Measurements from ENCODE around the gene MAD2L1BP. TPM values are rescaled to one million over a fixed set of nuclear protein-coding genes. Genes with fewer than 3 reads are reported as not detected.

The MAD2L1BP gene
- total RNA-seq, 1 experiment from 2014 or later, result 36.6 TPM

GRCh38 chr6:43674921-43675320, 39.3 kb downstream of the MAD2L1BP start (continued):
- TF ChIP-seq EZH2 (IDR thresholded peaks at IDR 0.05), result no peak
- TF ChIP-seq JUND (IDR thresholded peaks at IDR 0.05), result no peak
- TF ChIP-seq RAD21 (IDR thresholded peaks at IDR 0.05; ENCODE audit: low read depth), result no peak
- no peak for TF ChIP-seq POLR2A (IDR thresholded peaks at IDR 0.05; ENCODE audit: borderline replicate concordance, extremely low read depth, insufficient read depth, insufficient read length)
- TF ChIP-seq EGR1 (IDR thresholded peaks at IDR 0.05; ENCODE audit: low read depth), result no peak

- CTCF ChIA-PET, result interaction anchor here (3.6 kb wide), 1 partner anchor 10 kb away, joined by 13 read pairs; no protein-coding TSS in a partner anchor
- POLR2A ChIA-PET, result no interaction called here
- BruUV-seq (replicated peaks), result no TSS peak
Measured at GRCh38 chr6:43676962-43677606, 41.4 kb downstream of the MAD2L1BP start.

More at GRCh38 chr6:43676962-43677606, 41.4 kb downstream of the MAD2L1BP start:
- Histone ChIP-seq H3K4me2 (ENCODE audit: low read length) (no peak overlapping the region), H3K4me3 (replicated peaks in 1 of 2; ENCODE audit: low read depth in 1 of 2, low read length in 2 of 2) (no peak overlapping the region), H3K9ac (ENCODE audit: low read length) (no peak overlapping the region), H3K9me3 (ENCODE audit: control insufficient read depth in 1 of 2, insufficient read depth in 1 of 2, low read depth in 1 of 2, low read length in 2 of 2) (no peaks in the 10 kb centered on the region), H3K27me3 (ENCODE audit: insufficient read depth, low read length) (no peaks in the 10 kb centered on the region), H2AFZ (ENCODE audit: low read depth, low read length, poor library complexity, severe bottlenecking) (no peak overlapping the region), H4K20me1 (ENCODE audit: insufficient read depth) (no peaks in the 10 kb centered on the region), H3K27ac (ENCODE audit: low read depth, low read length) (no peak overlapping the region), H3K79me2 (ENCODE audit: insufficient read depth, low read length) (peaks cover 28% of the 10 kb centered on the region), H3K9me2 (ENCODE audit: insufficient read depth) (no peaks in the 10 kb centered on the region), H3K4me1 (ENCODE audit: control insufficient read depth in 1 of 2, insufficient read depth in 2 of 2, low read length in 2 of 2) (no peaks in the 10 kb centered on the region), H3K36me3 (ENCODE audit: control insufficient read depth in 1 of 2, insufficient read depth in 2 of 2, low read length in 2 of 2) (peaks cover 38 to 52% of the 10 kb centered on the region in 2 experiments)
- no peak for DNase-seq (ENCODE audit: low read depth, low spot score)
- no peak for TF ChIP-seq ZBTB33 (IDR thresholded peaks at IDR 0.05; ENCODE audit: extremely low read depth, insufficient replicate concordance, low read length)
- no peak for TF ChIP-seq MAX (IDR thresholded peaks at IDR 0.05)
- TF ChIP-seq EZH2phosphoT487 (IDR thresholded peaks at IDR 0.05; ENCODE audit: borderline replicate concordance), result no peak
- ATAC-seq, result no peak
- intact Hi-C loops (cut with micrococcal nuclease), result no loop called here
- RAD21 ChIA-PET (ENCODE audit: low non-redundant PET in 1 of 2, low total read pairs in 2 of 2, uncharacterized antibody in 2 of 2, unreplicated experiment in 2 of 2), result no interaction called here
